Esophagus squamous epithelium (tissue), 5 donors: ENCODE measurements around the gene EPB41L4A. TPM values are rescaled to one million over a fixed set of nuclear protein-coding genes. Genes with fewer than 3 reads are reported as not detected.

Experiments
- DNase-seq: peaks from one replicate; lab custom pipeline; 2025; lab: John Stamatoyannopoulos, UW
- H3K27ac ChIP-seq, 4 donors: fragments of 200-600 bp; sonication (generic); one replicate each; pipeline ENCODE4 v1.5.1; 2016 to 2019; ENCODE audit warnings: mild to moderate bottlenecking in 1 of 4
- H3K27me3 ChIP-seq, 4 donors: fragments of 200-600 bp; sonication (generic); 1 replicate in 3 of 4; 2 replicates in 1 of 4; pipeline versions ENCODE4 v1.5.1 to v1.6.0; 2017 to 2021; ENCODE audit warnings: antibody characterized with exemption in 1 of 4
- H3K36me3 ChIP-seq, 3 donors: fragments of 200-600 bp; sonication (generic); one replicate each; pipeline ENCODE4 v1.5.1; 2016 to 2019
- H3K4me1 ChIP-seq, 3 donors: fragments of 200-600 bp; sonication (generic); one replicate each; pipeline ENCODE4 v1.5.1; 2017 to 2019
- H3K4me3 ChIP-seq, 4 donors: fragments of 200-600 bp; sonication (generic); 1 replicate in 3 of 4; 2 replicates in 1 of 4; pipeline ENCODE4 v1.5.1; 2016 to 2019; ENCODE audit warnings: mild to moderate bottlenecking in 2 of 4, moderate library complexity in 1 of 4
- H3K9me3 ChIP-seq, 3 donors: fragments of 200-600 bp; sonication (generic); one replicate each; pipeline ENCODE4 v1.5.1; 2016 to 2019
- CTCF ChIP-seq, 6 experiments: fragments of 450-650 bp in 4 of 6; fragments of 200-600 bp in 2 of 6; sonication (generic) in 2 of 6; IDR thresholded peaks; one replicate each; pipeline ENCODE4 v1.5.1; 2016 to 2019; ENCODE audit warnings: antibody characterized with exemption in 6 of 6, mild to moderate bottlenecking in 4 of 6, moderate library complexity in 4 of 6
- POLR2A ChIP-seq, 4 donors: fragments of 450-650 bp; IDR thresholded peaks; one replicate each; pipeline ENCODE4 v1.6.1; 2017; ENCODE audit warnings: antibody characterized with exemption in 4 of 4, mild to moderate bottlenecking in 4 of 4, moderate library complexity in 3 of 4
- WGBS, 2 donors: methylation state at CpG; one replicate each; pipeline ENCODE4 v1.1.5; 2018; 5-methylcytosine and 5-hydroxymethylcytosine counted together
- intact Hi-C: fragments of 100-400 bp; cut with DNase I; formaldehyde crosslinking; loops from one replicate; pipeline ENCODE4 v1.15.0; 2022
- total RNA-seq, 4 donors: library from RNA; depleted of rRNA; stranded (reverse); fragments of >200 nt; gene quantifications; one replicate each; pipeline ENCODE4 v1.1.0, GENCODE V29; 2016
- donor health status: DM: yes; HTN: yes; CAD: no.

EPB41L4A gene
- total RNA-seq, 4 donors from 2014 or later, result 18.9 to 25.9 (median 20.7) TPM

GRCh38 chr5:112342389-112342788, 76.7 kb downstream of the EPB41L4A start:
- TF ChIP-seq POLR2A (IDR thresholded peaks at IDR 0.05), result no peak
- no peak for TF ChIP-seq CTCF (IDR thresholded peaks at IDR 0.05)
- Histone ChIP-seq H3K27me3 (no peaks in the 10 kb centered on the region), H3K9me3 (no peaks in the 10 kb centered on the region), H3K4me3 (no peak overlapping the region), H3K36me3 (no peaks in the 10 kb centered on the region), H3K4me1 (peaks cover 0 to 20% (median 0%) of the 10 kb centered on the region in 3 donors), H3K27ac (no peak overlapping the region)
- 48 to 52% methylated on average over 3 of the region's 3 CpGs for WGBS, 2 donors
- no peak for DNase-seq
- intact Hi-C loops, result no loop called here

DNA sequence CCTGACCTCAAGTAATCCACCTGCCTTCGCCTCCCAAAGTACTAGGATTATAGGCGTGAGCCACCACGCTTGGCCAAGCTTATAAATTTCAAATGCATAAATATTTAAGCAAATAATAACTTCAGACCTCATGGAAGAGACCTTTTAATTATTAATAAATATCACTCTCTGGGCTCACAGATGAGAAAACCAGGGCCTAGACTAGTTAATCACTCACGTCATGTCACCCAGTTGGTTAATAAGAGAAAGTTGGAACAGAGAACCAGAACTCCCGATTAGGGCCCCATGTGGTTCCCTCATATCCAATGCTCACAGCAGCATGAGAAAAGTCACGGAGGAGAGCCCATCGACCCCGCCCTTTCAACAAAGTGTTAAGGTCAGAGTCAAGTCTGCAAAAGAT, 79.3 kb downstream of the EPB41L4A start:
- Histone ChIP-seq H3K4me1 (peaks cover 0 to 20% (median 0%) of the 10 kb centered on the region in 3 donors), H3K27me3 (no peaks in the 10 kb centered on the region), H3K9me3 (no peaks in the 10 kb centered on the region), H3K27ac (no peak overlapping the region), H3K36me3 (no peaks in the 10 kb centered on the region), H3K4me3 (no peak overlapping the region)
- WGBS, 2 donors, result 78 to 91% methylated on average over 6 to 8 of the region's 8 CpGs
- intact Hi-C loops, result no loop called here
- TF ChIP-seq POLR2A (IDR thresholded peaks at IDR 0.05), result no peak
- no peak for DNase-seq

DNA sequence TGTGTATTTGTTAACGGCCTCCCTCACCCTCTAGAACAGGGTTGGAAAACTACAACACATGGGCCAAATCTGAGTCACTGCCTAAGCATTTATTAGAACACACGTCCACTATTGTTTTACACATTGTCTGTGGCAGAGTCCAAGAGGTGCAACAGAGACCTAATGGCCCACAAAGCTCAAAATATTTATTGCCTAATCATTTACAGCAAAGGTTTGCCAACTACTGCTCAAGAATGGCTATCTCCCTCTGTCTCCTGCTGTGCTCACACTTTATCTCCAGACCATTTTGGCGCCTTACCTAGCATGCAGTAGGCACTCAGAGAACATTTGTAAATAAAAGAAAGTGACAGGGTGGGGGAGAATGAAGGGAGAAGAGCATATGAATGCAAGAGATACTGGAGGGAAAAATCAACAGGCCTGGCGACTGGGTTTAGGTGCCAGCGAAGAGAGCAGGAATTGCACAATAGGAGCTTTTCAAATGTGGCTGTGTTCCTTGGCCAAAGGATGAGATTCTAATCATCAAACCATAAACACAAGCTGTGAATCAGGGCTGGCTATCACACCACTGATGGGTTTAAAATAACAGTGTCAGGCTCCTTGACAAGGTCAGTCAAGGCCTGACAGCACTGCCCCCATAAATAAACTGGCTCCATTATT, 80.3 kb downstream of the EPB41L4A start:
- no peak for DNase-seq
- no peak overlapping the region for H3K4me3 ChIP-seq
- peaks cover 0 to 24% (median 0%) of the 10 kb centered on the region in 3 donors for H3K4me1 ChIP-seq
- intact Hi-C loops, result no loop called here
- 49 to 58% methylated on average over 5 of the region's 5 CpGs for WGBS, 2 donors
- no peaks in the 10 kb centered on the region for H3K36me3 ChIP-seq
- H3K27me3 ChIP-seq, result no peaks in the 10 kb centered on the region
- H3K9me3 ChIP-seq, result no peaks in the 10 kb centered on the region
- no peak for TF ChIP-seq POLR2A (IDR thresholded peaks at IDR 0.05)
- TF ChIP-seq CTCF (IDR thresholded peaks at IDR 0.05), result no peak
- H3K27ac ChIP-seq, result peak overlapping the region in 1 of 4 donors; percentile 49

DNA sequence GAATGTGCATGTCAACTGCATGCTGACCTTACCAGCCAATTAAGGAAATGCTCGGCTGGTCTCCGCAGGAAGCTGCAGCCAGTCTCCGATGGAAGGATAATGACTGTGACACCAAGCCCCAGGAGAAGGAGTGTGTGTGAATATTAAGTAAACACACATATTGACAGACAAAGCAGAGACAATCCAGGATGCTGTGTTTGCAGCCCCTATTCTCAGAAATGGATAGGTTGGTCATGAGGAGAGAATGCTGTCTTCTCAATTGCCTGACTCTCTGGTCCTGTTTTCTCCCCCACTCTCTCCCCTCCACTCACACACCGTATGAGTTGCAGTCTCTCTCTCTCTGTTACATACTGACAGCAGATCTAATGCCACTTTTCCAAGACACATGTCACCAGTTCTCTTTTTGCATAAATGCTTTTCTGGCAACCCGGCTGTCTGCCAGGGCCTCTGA, 85.7 kb downstream of the EPB41L4A start:
- no peaks in the 10 kb centered on the region for H3K9me3 ChIP-seq
- H3K36me3 ChIP-seq, result no peaks in the 10 kb centered on the region
- no peak for DNase-seq
- TF ChIP-seq CTCF (IDR thresholded peaks at IDR 0.05) (no peak), POLR2A (IDR thresholded peaks at IDR 0.05) (no peak)
- intact Hi-C loops, result no loop called here
- H3K27me3 ChIP-seq, result no peaks in the 10 kb centered on the region
- WGBS, 2 donors, result 48 to 65% methylated on average over 5 of the region's 5 CpGs
- peaks cover 9 to 48% (median 11%) of the 10 kb centered on the region in 3 donors for H3K4me1 ChIP-seq
- no peak overlapping the region for H3K4me3 ChIP-seq
- no peak overlapping the region for H3K27ac ChIP-seq

DNA sequence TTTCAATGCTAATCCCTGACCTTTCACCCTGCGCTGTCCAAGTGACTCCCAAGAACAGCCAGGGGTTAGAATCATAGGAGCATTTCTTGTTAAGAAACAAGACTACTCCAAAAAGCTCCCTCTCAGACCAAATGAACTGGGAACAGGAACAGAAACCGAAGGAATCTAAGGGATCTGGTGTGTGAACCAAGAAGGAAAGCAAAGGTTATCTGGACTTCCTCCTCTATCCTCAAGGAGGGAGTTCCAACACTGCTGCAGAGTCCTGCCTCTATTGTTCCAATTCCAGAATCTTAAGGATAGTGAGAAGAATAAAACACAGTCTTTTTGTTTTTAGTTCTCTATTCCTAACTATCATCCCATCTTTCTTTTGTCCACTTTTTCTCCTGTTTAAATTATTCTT, 87.2 kb downstream of the EPB41L4A start:
- Histone ChIP-seq H3K4me3 (no peak overlapping the region), H3K36me3 (no peaks in the 10 kb centered on the region), H3K4me1 (peaks cover 9 to 46% (median 11%) of the 10 kb centered on the region in 3 donors), H3K27me3 (no peaks in the 10 kb centered on the region), H3K9me3 (no peaks in the 10 kb centered on the region), H3K27ac (no peak overlapping the region)
- no peak for TF ChIP-seq CTCF (IDR thresholded peaks at IDR 0.05)
- TF ChIP-seq POLR2A (IDR thresholded peaks at IDR 0.05), result no peak
- 75 to 85% methylated on average over 1 of the region's 2 CpGs for WGBS, 2 donors
- no peak for DNase-seq
- intact Hi-C loops, result no loop called here
